Fibroblast of pulmonary artery (primary cell): ENCODE data around the gene DAGLA.

Experiments used
- DNase-seq: peaks from one replicate; pipeline ENCODE4 v3.0.0-alpha.2; 2010; ENCODE audit warnings: low read depth
- H3K4me3 ChIP-seq: replicated peaks from 2 replicates; pipeline ENCODE4 v1.5.1; 2011; ENCODE audit warnings: low read depth, mild to moderate bottlenecking, control low read depth, low read length, moderate library complexity
- CTCF ChIP-seq: IDR thresholded peaks from 2 replicates; pipeline ENCODE4 v1.5.1; 2011; ENCODE audit warnings: mild to moderate bottlenecking, control low read depth, low read length, inconsistent platforms; ENCODE audit errors: missing control alignments

Gene DAGLA

GRCh38 chr11:61639816-61640443 lies 40.3 kb upstream of the DAGLA start:
- no peak for TF ChIP-seq CTCF
- DNase-seq = peak; percentile 32

DNA sequence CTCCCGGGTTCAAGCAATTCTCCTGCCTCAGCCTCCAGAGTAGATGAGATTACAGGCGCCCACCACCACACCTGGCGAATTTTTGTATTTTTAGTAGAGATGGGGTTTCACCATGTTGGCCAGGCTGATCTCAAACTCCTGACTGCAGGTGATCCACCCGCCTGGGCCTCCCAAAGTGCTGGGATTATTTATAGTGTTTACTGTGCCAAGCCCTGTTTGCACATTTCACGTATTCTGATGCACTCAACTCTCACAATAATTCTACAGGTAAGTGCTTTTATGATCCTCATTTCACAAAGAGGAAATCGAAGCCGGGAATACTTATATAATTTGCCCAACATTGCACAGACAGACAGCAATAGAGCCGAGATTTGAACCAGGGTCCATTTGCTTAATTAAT lies 38.0 kb upstream of the DAGLA start:
- no peak for TF ChIP-seq CTCF
- no peak for DNase-seq
- H3K4me3 ChIP-seq = no peak overlapping the region

More at GRCh38 chr11:61639816-61640443, 40.3 kb upstream of the DAGLA start:
- no peak overlapping the region for H3K4me3 ChIP-seq

- no peak for DNase-seq
- no peak overlapping the region for H3K4me3 ChIP-seq
- TF ChIP-seq CTCF = no peak
Measured at GRCh38 chr11:61645179-61645868, 34.9 kb upstream of the DAGLA start.

GRCh38 chr11:61647529-61647928 lies 32.7 kb upstream of the DAGLA start:
- no peak overlapping the region for H3K4me3 ChIP-seq
- DNase-seq = no peak
- no peak for TF ChIP-seq CTCF

- H3K4me3 ChIP-seq = no peak overlapping the region
- no peak for TF ChIP-seq CTCF
- no peak for DNase-seq
Measured at GRCh38 chr11:61650781-61651571, 29.2 kb upstream of the DAGLA start.

DNA sequence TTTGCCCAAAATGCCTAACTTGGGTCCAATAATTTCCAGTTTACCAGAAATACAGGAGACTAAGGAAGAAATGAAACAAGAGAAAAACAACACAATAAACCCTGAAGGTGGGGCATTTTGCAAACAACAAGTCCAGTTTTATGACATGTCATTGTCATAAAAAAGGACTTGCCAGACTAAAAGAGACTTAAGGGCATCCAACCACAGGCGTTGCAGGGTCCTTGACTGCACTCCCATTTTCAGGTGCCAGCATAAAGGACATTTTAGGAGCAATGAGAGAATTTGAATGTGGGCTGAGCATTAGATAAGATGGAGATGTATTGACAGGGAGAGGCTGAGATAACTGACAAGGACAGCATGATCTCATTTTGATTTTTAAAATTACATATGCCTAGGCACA lies 28.1 kb upstream of the DAGLA start:
- no peak for DNase-seq
- H3K4me3 ChIP-seq = no peak overlapping the region
- no peak for TF ChIP-seq CTCF
